ENCODE results near the gene C1QL4.

The C1QL4 gene

DNA sequence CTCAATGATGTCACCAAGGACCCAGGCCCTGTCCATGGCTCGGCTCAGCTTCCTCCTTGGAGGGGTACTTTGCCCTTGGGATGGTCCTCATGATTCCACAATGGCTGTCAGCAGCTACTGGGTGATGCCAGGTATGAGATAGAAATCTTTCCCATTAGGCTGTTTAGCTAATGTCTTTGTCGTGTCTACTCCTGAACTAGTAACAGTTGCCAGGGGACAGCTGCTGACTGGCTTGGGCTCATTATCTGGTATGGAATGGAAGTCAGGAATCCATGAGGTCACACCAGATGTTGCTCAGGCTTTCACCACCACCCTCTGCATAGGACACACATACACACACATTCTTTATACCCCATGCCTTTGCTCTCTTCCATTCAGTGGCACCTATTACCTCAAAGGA is 32.8 kb downstream of the C1QL4 start:
- no peak overlapping the region for H3K4me3 ChIP-seq (ENCODE audit: insufficient read depth, low read depth, low read length)
- no peak overlapping the region for H3K27ac ChIP-seq (ENCODE audit: insufficient read depth, low read depth, low read length, poor library complexity, severe bottlenecking)
- H3K4me1 ChIP-seq (ENCODE audit: control insufficient read depth, insufficient read depth, low read length) = no peaks in the 10 kb centered on the region
- no peaks in the 10 kb centered on the region for H3K9me3 ChIP-seq (ENCODE audit: control insufficient read depth, low read length)
- H3K36me3 ChIP-seq (ENCODE audit: control insufficient read depth, insufficient read depth, low read length) = no peaks in the 10 kb centered on the region
- WGBS, 2 experiments = 85 to 86% methylated on average over 2 of the region's 2 CpGs
- peaks cover 18% of the 10 kb centered on the region for H3K27me3 ChIP-seq (ENCODE audit: control insufficient read depth, insufficient read depth, low read length, poor library complexity, severe bottlenecking)

DNA sequence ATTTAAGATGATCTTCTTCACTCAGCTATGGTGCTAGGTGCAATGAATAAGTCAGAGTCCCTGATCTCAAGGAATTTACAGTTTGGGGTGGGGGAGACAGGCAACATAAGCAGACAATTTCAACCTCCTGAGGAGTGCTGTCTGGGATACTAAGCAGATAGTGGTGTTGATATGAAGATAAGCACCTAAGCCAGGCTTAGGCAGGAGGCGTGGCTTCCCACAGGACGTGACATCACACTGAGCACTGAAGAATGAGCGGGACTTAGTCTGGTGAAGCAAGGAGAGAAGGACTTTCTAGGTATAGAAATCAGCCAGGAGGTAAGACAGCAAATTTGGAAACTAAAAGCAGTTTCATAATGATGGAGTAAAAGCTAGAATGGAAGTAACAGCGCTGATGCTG is 35.2 kb downstream of the C1QL4 start:
- Histone ChIP-seq H3K36me3 (ENCODE audit: control insufficient read depth, insufficient read depth, low read length) (no peaks in the 10 kb centered on the region), H3K27ac (ENCODE audit: insufficient read depth, low read depth, low read length, poor library complexity, severe bottlenecking) (no peak overlapping the region), H3K9me3 (ENCODE audit: control insufficient read depth, low read length) (no peaks in the 10 kb centered on the region), H3K4me3 (ENCODE audit: insufficient read depth, low read depth, low read length) (no peak overlapping the region), H3K4me1 (ENCODE audit: control insufficient read depth, insufficient read depth, low read length) (peaks cover 5% of the 10 kb centered on the region), H3K27me3 (ENCODE audit: control insufficient read depth, insufficient read depth, low read length, poor library complexity, severe bottlenecking) (peaks cover 42% of the 10 kb centered on the region)
- WGBS, 2 experiments = 82% methylated on average over 4 of the region's 4 CpGs

DNA sequence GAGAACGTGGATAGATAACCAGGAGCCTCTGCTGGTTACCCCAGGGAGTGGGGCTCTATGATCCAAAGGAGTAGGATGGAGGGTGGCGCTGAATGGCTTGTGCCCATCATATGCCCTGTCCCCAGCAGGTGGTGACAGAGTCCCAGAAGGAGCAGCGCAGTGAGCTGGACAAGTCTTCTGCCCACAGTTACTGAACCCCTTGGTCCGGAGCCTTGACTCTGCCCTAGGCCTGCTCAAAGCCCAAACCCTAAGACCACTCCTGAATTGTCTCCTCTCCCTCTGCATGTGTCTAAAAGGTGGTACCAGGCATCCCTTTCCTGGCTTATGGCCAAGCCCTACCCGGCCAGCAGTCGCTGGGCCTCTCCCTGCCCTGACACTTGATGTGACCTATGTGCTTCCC is 38.8 kb downstream of the C1QL4 start:
- H3K4me3 ChIP-seq (ENCODE audit: insufficient read depth, low read depth, low read length) = no peak overlapping the region
- peaks cover 24% of the 10 kb centered on the region for H3K4me1 ChIP-seq (ENCODE audit: control insufficient read depth, insufficient read depth, low read length)
- H3K27ac ChIP-seq (ENCODE audit: insufficient read depth, low read depth, low read length, poor library complexity, severe bottlenecking) = no peak overlapping the region
- no peaks in the 10 kb centered on the region for H3K9me3 ChIP-seq (ENCODE audit: control insufficient read depth, low read length)
- 73 to 77% methylated on average over 6 of the region's 6 CpGs for WGBS, 2 experiments
- H3K36me3 ChIP-seq (ENCODE audit: control insufficient read depth, insufficient read depth, low read length) = no peaks in the 10 kb centered on the region
- peaks cover 69% of the 10 kb centered on the region for H3K27me3 ChIP-seq (ENCODE audit: control insufficient read depth, insufficient read depth, low read length, poor library complexity, severe bottlenecking)

DNA sequence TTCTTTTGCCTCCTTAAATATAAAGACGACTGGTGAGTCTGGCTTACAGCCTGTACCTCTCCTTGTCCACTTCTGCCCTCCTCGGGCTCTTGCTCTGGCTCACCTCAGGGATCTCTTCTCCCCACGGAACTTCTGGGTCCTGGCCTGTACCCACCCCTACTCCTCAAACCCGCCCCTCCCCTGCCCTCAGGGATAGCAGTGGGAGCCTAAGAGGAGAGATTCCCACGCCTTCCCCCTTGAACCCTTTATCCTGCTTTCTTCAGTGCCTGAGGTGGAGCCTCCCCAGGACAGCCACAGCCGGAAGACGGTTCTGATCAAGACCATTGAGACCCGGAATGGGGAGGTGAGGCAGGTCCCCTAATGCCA is 39.3 kb downstream of the C1QL4 start:
- Histone ChIP-seq H3K27ac (ENCODE audit: insufficient read depth, low read depth, low read length, poor library complexity, severe bottlenecking) (no peak overlapping the region), H3K4me1 (ENCODE audit: control insufficient read depth, insufficient read depth, low read length) (peaks cover 24% of the 10 kb centered on the region), H3K27me3 (ENCODE audit: control insufficient read depth, insufficient read depth, low read length, poor library complexity, severe bottlenecking) (peaks cover 69% of the 10 kb centered on the region), H3K36me3 (ENCODE audit: control insufficient read depth, insufficient read depth, low read length) (no peaks in the 10 kb centered on the region), H3K4me3 (ENCODE audit: insufficient read depth, low read depth, low read length) (peak overlapping the region; percentile 14), H3K9me3 (ENCODE audit: control insufficient read depth, low read length) (no peaks in the 10 kb centered on the region)
- WGBS, 2 experiments = 33 to 36% methylated on average over 8 of the region's 8 CpGs

DNA sequence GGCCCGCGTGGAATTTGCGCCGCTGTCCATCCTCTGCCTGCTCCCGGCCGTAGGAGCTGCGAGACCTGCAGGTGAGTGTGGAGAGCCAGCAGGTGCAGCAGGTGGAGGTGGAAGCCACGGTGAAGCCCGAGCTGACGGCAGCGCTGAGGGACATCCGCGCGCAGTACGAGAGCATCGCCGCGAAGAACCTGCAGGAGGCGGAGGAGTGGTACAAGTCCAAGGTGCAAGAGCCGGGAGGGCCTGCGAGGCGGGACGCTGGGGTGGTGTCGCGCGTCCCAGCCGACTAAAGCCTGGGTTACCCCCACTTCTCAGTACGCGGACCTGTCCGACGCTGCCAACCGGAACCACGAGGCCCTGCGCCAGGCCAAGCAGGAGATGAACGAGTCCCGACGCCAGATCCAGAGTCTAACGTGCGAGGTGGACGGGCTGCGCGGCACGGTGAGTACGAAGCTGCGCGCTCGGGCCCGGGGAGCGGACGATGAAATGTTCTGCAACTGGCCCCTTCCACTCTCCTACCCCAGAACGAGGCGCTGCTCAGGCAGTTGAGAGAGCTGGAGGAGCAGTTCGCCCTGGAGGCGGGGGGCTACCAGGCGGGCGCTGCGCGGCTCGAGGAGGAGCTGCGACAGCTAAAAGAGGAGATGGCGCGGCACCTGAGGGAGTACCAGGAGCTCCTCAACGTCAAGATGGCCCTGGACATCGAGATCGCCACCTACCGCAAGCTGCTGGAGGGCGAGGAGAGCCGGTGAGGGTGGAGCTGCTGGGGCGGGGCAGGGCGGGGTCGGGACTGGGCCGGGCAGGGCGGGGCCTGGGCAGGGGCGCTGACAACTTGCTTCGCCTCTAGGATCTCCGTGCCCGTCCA is 39.9 kb downstream of the C1QL4 start:
- peaks cover 24% of the 10 kb centered on the region for H3K4me1 ChIP-seq (ENCODE audit: control insufficient read depth, insufficient read depth, low read length)
- no peak overlapping the region for H3K27ac ChIP-seq (ENCODE audit: insufficient read depth, low read depth, low read length, poor library complexity, severe bottlenecking)
- no peaks in the 10 kb centered on the region for H3K36me3 ChIP-seq (ENCODE audit: control insufficient read depth, insufficient read depth, low read length)
- peak overlapping the region; percentile 14 for H3K4me3 ChIP-seq (ENCODE audit: insufficient read depth, low read depth, low read length)
- WGBS, 2 experiments = 6% methylated on average over 77 of the region's 77 CpGs
- no peaks in the 10 kb centered on the region for H3K9me3 ChIP-seq (ENCODE audit: control insufficient read depth, low read length)
- peaks cover 71% of the 10 kb centered on the region for H3K27me3 ChIP-seq (ENCODE audit: control insufficient read depth, insufficient read depth, low read length, poor library complexity, severe bottlenecking)

DNA sequence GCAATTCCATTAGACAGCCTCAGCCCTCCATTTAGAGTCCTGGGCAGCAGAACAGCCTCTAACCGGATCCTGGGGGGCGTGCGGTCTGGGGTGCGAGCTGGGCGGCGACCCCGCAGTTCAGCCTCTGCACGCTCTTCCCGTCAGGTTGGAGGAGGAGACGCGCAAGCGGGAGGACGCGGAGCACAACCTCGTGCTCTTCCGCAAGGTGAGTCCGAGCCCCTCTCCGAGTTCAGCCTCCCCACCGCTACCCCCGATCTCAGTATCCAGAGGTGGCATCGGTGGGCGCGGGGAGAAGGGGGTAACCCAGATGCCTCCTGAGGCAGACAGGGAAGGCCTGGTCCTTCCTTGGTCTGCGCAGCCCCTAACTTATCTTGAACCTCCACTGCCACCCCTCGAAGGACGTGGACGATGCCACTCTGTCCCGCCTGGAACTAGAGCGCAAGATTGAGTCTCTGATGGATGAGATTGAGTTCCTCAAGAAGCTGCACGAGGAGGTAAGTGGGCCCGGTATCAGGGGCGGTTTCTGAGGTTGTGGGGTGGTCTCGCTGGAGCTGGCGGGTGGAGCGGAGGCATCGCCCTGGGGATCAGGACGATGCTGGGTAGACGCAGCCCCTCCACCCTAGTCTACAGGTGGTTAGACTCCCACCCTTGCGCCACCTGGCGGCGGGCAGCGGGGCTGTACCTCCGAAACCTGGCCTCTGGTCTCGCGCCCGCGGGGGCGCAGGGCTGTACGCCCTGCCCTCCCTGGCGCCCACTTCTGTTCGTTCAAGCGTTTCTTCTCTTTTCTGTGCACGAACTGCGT is 40.8 kb downstream of the C1QL4 start:
- H3K27me3 ChIP-seq (ENCODE audit: control insufficient read depth, insufficient read depth, low read length, poor library complexity, severe bottlenecking) = peaks cover 75% of the 10 kb centered on the region
- no peaks in the 10 kb centered on the region for H3K9me3 ChIP-seq (ENCODE audit: control insufficient read depth, low read length)
- no peak overlapping the region for H3K4me3 ChIP-seq (ENCODE audit: insufficient read depth, low read depth, low read length)
- H3K36me3 ChIP-seq (ENCODE audit: control insufficient read depth, insufficient read depth, low read length) = no peaks in the 10 kb centered on the region
- no peak overlapping the region for H3K27ac ChIP-seq (ENCODE audit: insufficient read depth, low read depth, low read length, poor library complexity, severe bottlenecking)
- 40 to 41% methylated on average over 54 of the region's 54 CpGs for WGBS, 2 experiments
- peaks cover 24% of the 10 kb centered on the region for H3K4me1 ChIP-seq (ENCODE audit: control insufficient read depth, insufficient read depth, low read length)

DNA sequence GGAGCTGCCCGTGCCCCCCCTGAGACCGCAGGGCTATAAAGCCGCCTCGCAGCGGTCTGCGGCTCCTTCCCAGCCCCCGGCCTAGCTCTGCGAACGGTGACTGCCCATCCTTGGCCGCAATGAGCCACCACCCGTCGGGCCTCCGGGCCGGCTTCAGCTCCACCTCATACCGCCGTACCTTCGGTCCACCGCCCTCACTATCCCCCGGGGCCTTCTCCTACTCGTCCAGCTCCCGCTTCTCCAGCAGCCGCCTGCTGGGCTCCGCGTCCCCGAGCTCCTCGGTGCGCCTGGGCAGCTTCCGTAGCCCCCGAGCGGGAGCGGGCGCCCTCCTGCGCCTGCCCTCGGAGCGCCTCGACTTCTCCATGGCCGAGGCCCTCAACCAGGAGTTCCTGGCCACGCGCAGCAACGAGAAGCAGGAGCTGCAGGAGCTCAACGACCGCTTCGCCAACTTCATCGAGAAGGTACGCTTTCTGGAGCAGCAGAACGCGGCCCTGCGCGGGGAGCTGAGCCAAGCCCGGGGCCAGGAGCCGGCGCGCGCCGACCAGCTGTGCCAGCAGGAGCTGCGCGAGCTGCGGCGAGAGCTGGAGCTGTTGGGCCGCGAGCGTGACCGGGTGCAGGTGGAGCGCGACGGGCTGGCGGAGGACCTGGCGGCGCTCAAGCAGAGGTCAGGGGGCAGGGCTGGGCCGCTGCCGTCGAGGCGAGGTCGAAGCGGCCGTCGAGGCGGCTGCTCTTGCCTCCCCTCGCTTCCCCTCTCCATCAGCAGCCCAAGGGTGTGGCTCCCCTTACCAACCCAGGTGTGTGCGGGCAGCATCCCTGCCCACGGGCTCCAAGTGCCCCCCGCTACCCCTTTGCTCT is 41.7 kb downstream of the C1QL4 start, which contains the start of gene PRPH:
Gene PRPH, plus strand, starts transcription at position 66 of the 855 bp plus-strand sequence. Its CDS starts 54 bp downstream, at position 120.
- Histone ChIP-seq H3K36me3 (ENCODE audit: control insufficient read depth, insufficient read depth, low read length) (no peaks in the 10 kb centered on the region), H3K27ac (ENCODE audit: insufficient read depth, low read depth, low read length, poor library complexity, severe bottlenecking) (no peak within 1 kb of the TSS), H3K4me1 (ENCODE audit: control insufficient read depth, insufficient read depth, low read length) (peaks cover 24% of the 10 kb centered on the region), H3K9me3 (ENCODE audit: control insufficient read depth, low read length) (no peaks in the 10 kb centered on the region), H3K4me3 (ENCODE audit: insufficient read depth, low read depth, low read length) (peak within 1 kb of the TSS; percentile 10), H3K27me3 (ENCODE audit: control insufficient read depth, insufficient read depth, low read length, poor library complexity, severe bottlenecking) (peaks cover 75% of the 10 kb centered on the region)
- 7% methylated on average over 82 of the region's 82 CpGs for WGBS, 2 experiments

DNA sequence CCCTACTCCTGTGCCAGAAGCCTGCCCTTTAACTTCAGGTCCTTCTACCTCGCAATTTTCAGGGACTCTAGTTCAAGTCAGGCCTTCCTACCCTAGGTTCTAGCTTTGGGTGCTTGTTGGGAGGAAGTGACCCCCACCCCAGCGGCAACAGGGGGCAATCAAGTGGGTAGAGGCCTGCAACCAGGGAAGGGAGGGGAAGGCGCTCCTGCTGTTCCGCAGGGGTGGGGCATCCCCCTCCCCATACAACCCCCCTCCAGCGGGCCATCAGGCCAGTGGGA is 42.2 kb downstream of the C1QL4 start:
- WGBS, 2 experiments = 15 to 23% methylated on average over 4 to 5 of the region's 5 CpGs
- Histone ChIP-seq H3K27me3 (ENCODE audit: control insufficient read depth, insufficient read depth, low read length, poor library complexity, severe bottlenecking) (peaks cover 75% of the 10 kb centered on the region), H3K27ac (ENCODE audit: insufficient read depth, low read depth, low read length, poor library complexity, severe bottlenecking) (no peak overlapping the region), H3K9me3 (ENCODE audit: control insufficient read depth, low read length) (no peaks in the 10 kb centered on the region), H3K4me1 (ENCODE audit: control insufficient read depth, insufficient read depth, low read length) (peaks cover 24% of the 10 kb centered on the region), H3K4me3 (ENCODE audit: insufficient read depth, low read depth, low read length) (no peak overlapping the region), H3K36me3 (ENCODE audit: control insufficient read depth, insufficient read depth, low read length) (no peaks in the 10 kb centered on the region)

DNA sequence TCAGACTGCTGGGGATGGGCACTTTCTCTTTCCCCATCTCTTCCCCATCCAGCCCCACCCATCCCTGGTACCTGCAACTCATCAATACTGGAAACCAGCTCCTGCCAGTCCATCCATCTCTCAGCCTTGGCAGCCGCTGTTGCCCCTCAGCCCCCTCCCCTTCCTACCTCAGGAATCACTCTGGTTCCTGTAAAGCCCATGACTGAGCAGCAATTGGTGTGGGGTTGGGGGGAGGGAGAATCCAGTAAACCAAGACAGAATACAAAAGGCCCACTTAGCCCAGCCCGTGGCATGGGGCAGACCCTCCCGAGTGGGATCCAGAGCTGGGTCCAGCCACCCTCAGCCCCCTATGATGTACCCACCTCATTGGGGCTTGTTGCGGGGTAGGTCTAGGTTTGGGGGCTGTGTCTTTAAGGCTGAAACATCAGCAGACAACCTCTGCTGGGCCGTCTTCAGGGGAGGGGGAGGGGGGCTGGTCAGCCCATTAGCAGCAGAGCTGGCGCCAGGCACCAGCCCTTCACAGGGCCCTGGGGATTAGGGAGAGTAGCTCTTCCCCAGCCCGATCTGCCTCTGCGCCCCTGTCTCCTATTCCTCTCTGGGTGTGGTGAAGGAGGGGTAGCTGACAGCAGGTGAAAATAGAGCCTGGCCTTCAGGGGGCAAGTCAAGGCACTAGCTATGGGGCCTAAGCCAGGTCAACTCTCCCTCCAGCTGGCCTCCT is 42.7 kb downstream of the C1QL4 start:
- Histone ChIP-seq H3K4me3 (ENCODE audit: insufficient read depth, low read depth, low read length) (no peak overlapping the region), H3K9me3 (ENCODE audit: control insufficient read depth, low read length) (no peaks in the 10 kb centered on the region), H3K27ac (ENCODE audit: insufficient read depth, low read depth, low read length, poor library complexity, severe bottlenecking) (no peak overlapping the region), H3K36me3 (ENCODE audit: control insufficient read depth, insufficient read depth, low read length) (no peaks in the 10 kb centered on the region), H3K27me3 (ENCODE audit: control insufficient read depth, insufficient read depth, low read length, poor library complexity, severe bottlenecking) (peaks cover 75% of the 10 kb centered on the region), H3K4me1 (ENCODE audit: control insufficient read depth, insufficient read depth, low read length) (peaks cover 24% of the 10 kb centered on the region)
- 42 to 55% methylated on average over 7 to 8 of the region's 8 CpGs for WGBS, 2 experiments
